Ishikawa (cell line): ENCODE measurements around the gene BNIP1.

Experiments
- CEBPB ChIP-seq: IDR thresholded peaks from 2 replicates; pipeline ENCODE4 v1.6.1; 2012
- CREB1 ChIP-seq: IDR thresholded peaks from 2 replicates; pipeline ENCODE4 v1.6.1; 2012; ENCODE audit warnings: low read depth
- EGR1 ChIP-seq: IDR thresholded peaks from 2 replicates; pipeline ENCODE4 v1.6.1; 2012
- EP300 ChIP-seq: IDR thresholded peaks from 2 replicates; pipeline ENCODE4 v1.6.1; 2012; ENCODE audit warnings: borderline replicate concordance
- FOXM1 ChIP-seq: IDR thresholded peaks from 2 replicates; pipeline ENCODE4 v1.6.1; 2012; ENCODE audit warnings: low read depth, borderline replicate concordance
- MAX ChIP-seq: IDR thresholded peaks from 2 replicates; pipeline ENCODE4 v1.6.1; 2012
- NFIC ChIP-seq: IDR thresholded peaks from 2 replicates; pipeline ENCODE4 v1.6.1; 2012
- RAD21 ChIP-seq: IDR thresholded peaks from 2 replicates; pipeline ENCODE4 v1.6.1; 2012; ENCODE audit warnings: low read depth
- REST ChIP-seq: IDR thresholded peaks from 2 replicates; pipeline ENCODE4 v1.6.1; 2012; ENCODE audit warnings: low read depth, mild to moderate bottlenecking
- TAF1 ChIP-seq: IDR thresholded peaks from 2 replicates; pipeline ENCODE4 v1.6.1; 2012; ENCODE audit warnings: low read depth, mild to moderate bottlenecking
- TCF12 ChIP-seq: IDR thresholded peaks from 2 replicates; pipeline ENCODE4 v1.6.1; 2012; ENCODE audit warnings: low read depth
- TEAD4 ChIP-seq: IDR thresholded peaks from 2 replicates; pipeline ENCODE4 v1.6.1; 2012
- USF1 ChIP-seq: IDR thresholded peaks from 2 replicates; pipeline ENCODE4 v1.6.1; 2012
- YY1 ChIP-seq: IDR thresholded peaks from 2 replicates; pipeline ENCODE4 v1.6.1; 2012; ENCODE audit warnings: low read depth
- ZBTB7A ChIP-seq: IDR thresholded peaks from 2 replicates; pipeline ENCODE4 v1.6.1; 2012; ENCODE audit warnings: low read depth

Gene BNIP1

GRCh38 chr5:173197375-173197891 lies 53.1 kb downstream of the BNIP1 start:
- TF ChIP-seq ZBTB7A (no peak), TEAD4 (no peak), TAF1 (no peak), YY1 (no peak), NFIC (no peak), RAD21 (no peak), CEBPB (no peak), EP300 (no peak), REST (no peak), MAX (no peak)

GRCh38 chr5:173198049-173198448 lies 53.7 kb downstream of the BNIP1 start:
- TF ChIP-seq RAD21 = no peak
- no peak for TF ChIP-seq ZBTB7A
- TF ChIP-seq TCF12 = no peak
- TF ChIP-seq EP300 = no peak
- no peak for TF ChIP-seq YY1
- no peak for TF ChIP-seq EGR1
- no peak for TF ChIP-seq CREB1
- no peak for TF ChIP-seq TAF1
- TF ChIP-seq MAX = no peak
- TF ChIP-seq FOXM1 = no peak
- no peak for TF ChIP-seq REST
- TF ChIP-seq USF1 = no peak
- TF ChIP-seq TEAD4 = no peak

- no peak for TF ChIP-seq CREB1
- TF ChIP-seq REST = no peak
- no peak for TF ChIP-seq NFIC
- no peak for TF ChIP-seq USF1
- TF ChIP-seq RAD21 = no peak
- TF ChIP-seq TCF12 = no peak
- no peak for TF ChIP-seq YY1
- no peak for TF ChIP-seq ZBTB7A
- TF ChIP-seq EP300 = no peak
- TF ChIP-seq MAX = no peak
- no peak for TF ChIP-seq CEBPB
- no peak for TF ChIP-seq EGR1
- TF ChIP-seq TAF1 = no peak
- TF ChIP-seq FOXM1 = no peak
- TF ChIP-seq TEAD4 = no peak
Measured at GRCh38 chr5:173200356-173200755, 56.0 kb downstream of the BNIP1 start.

GRCh38 chr5:173201636-173202265 lies 57.4 kb downstream of the BNIP1 start:
- no peak for TF ChIP-seq EP300
- TF ChIP-seq TEAD4 = no peak
- no peak for TF ChIP-seq USF1
- no peak for TF ChIP-seq MAX
